GM21447 (cell line): ENCODE results near the gene NCF1.
"Not testable (repeated sequence)": the region's sequence is repeated elsewhere in the genome, so short reads cannot be mapped to it uniquely, and the experiment has no call there.

Experiments used
- ATAC-seq: cut with Tn5 transposase; IDR thresholded peaks from one replicate; pipeline ENCODE4 v1.9.1; 2021; ENCODE audit not compliant: unreplicated experiment

The NCF1 gene

GRCh38 chr7:74783595-74783994, 9.8 kb downstream of the NCF1 start:
- not testable (repeated sequence) for ATAC-seq

GRCh38 chr7:74788369-74789150, 14.7 kb downstream of the NCF1 start:
- ATAC-seq = peak; percentile 75

- peak; percentile 5 for ATAC-seq
Observed at GRCh38 chr7:74789200-74789736, 15.5 kb downstream of the NCF1 start.

GRCh38 chr7:74797848-74798622, 24.2 kb downstream of the NCF1 start:
- not testable (repeated sequence) for ATAC-seq

- ATAC-seq = not testable (repeated sequence)
Observed at GRCh38 chr7:74798644-74799043, 24.8 kb downstream of the NCF1 start.

GRCh38 chr7:74815882-74816281, 42.1 kb downstream of the NCF1 start:
- ATAC-seq = not testable (repeated sequence)

- ATAC-seq = peak; percentile 81
Observed at GRCh38 chr7:74820146-74820805, 46.5 kb downstream of the NCF1 start.

GRCh38 chr7:74821259-74821658, 47.4 kb downstream of the NCF1 start:
- ATAC-seq = not testable (repeated sequence)

- not testable (repeated sequence) for ATAC-seq
Observed at GRCh38 chr7:74829959-74830358, 56.1 kb downstream of the NCF1 start.

- not testable (repeated sequence) for ATAC-seq
Observed at GRCh38 chr7:74830411-74830810, 56.6 kb downstream of the NCF1 start.
